ENCODE measurements around the gene MAP3K5.

Gene MAP3K5

DNA sequence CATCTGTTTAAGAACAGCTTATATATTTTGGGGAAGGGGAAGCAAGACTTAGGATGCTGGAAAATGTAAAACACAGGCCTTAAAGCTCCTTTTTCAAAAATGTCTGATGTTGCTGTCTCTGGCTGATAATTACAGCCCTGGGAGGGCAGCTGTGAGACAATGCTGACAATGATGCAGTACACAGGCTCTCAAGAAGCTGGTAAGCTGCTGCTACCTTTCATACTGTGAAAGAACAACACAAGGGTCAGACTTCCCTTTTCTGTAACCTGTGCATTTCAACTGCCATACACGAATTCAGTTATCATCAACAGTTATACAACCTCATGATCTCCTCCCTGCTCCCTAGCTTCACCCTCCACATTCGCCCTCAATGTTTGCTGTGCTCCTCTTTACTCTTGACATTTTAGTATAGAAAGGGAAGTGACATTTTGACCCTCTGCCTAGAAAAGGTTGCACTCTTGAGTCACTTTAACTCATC, 267.3 kb downstream of the MAP3K5 start:
- no peak for DNase-seq (ENCODE audit: low read depth in 3 of 3, low spot score in 1 of 3)

GRCh38 chr6:136524339-136524935, 267.8 kb downstream of the MAP3K5 start:
- no peak for DNase-seq (ENCODE audit: low read depth in 3 of 3, low spot score in 1 of 3)

DNA sequence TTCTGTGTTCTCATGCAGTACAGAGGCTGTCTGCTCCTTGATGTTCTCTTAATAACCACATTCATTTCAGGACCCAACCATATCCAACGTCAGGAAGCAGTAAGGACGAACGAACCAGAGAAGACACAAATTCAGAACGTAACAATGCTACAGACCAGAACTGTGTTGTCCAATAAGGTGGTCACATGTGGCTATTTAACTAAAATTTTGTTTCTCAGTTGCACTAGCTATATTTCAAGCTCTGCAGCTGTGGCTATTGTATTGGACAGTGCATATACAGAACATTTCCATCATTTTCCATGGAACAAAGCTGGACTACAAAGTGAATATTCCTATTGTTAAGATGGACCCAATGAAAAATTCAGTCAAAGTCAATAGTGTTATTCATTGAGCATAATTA, 269.1 kb downstream of the MAP3K5 start:
- no peak for DNase-seq (ENCODE audit: low read depth in 3 of 3, low spot score in 1 of 3)

- DNase-seq (ENCODE audit: low read depth in 3 of 3, low spot score in 1 of 3): no peak
Observed at GRCh38 chr6:136522636-136523035, 269.6 kb downstream of the MAP3K5 start.

GRCh38 chr6:136521911-136522310, 270.4 kb downstream of the MAP3K5 start:
- no peak for DNase-seq (ENCODE audit: low read depth in 3 of 3, low spot score in 1 of 3)

DNA sequence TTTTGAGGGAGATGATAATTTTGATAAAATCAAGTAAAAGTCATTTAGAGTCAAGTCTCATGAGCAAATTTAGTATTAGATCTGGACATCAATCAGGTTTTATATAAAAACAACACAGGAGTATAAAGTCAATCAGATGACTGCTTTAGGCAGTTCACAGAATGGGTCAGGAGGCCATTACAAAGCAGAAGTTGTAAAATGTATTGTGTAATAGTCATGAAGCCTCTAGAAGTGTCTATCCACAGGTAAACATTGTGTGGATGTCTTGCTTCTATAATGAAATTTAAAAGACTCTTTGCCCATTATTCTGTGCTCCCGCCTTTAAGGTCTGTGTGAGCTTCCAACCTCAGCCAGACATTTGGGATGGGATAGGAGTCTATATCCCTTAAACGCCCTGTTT, 270.9 kb downstream of the MAP3K5 start:
- DNase-seq (ENCODE audit: low read depth in 3 of 3, low spot score in 1 of 3): no peak

DNA sequence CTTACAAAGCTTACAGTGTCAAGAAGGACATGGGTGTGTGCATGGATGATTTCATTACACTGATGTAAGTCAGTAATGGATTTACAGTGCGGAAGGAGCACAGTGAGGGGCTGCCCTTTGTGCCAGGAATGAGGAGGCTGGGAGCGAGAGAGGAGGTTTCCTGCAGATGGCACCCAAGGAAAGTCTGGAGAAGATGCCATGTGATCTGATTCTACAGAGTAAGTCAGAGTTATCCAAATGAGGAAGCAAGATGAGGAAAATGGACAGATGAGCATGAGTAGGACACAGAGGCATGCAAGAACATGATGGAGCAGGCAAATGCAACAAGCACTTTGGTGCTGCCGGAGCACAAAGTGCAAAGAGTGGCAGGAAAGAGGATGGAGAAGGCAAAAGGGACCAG, 271.8 kb downstream of the MAP3K5 start:
- no peak for DNase-seq (ENCODE audit: low read depth in 3 of 3, low spot score in 1 of 3)

- DNase-seq (ENCODE audit: low read depth in 3 of 3, low spot score in 1 of 3): no peak
Observed at GRCh38 chr6:136517582-136517981, 274.7 kb downstream of the MAP3K5 start.

- DNase-seq (ENCODE audit: low read depth in 3 of 3, low spot score in 1 of 3): no peak
Observed at GRCh38 chr6:136517002-136517401, 275.3 kb downstream of the MAP3K5 start.

- no peak for DNase-seq (ENCODE audit: low read depth in 3 of 3, low spot score in 1 of 3)
Observed at GRCh38 chr6:136514591-136514990, 277.7 kb downstream of the MAP3K5 start.

GRCh38 chr6:136511926-136512325, 280.4 kb downstream of the MAP3K5 start:
- no peak for DNase-seq (ENCODE audit: low read depth in 3 of 3, low spot score in 1 of 3)

- no peak for DNase-seq (ENCODE audit: low read depth in 3 of 3, low spot score in 1 of 3)
Observed at GRCh38 chr6:136511397-136511796, 280.9 kb downstream of the MAP3K5 start.

DNA sequence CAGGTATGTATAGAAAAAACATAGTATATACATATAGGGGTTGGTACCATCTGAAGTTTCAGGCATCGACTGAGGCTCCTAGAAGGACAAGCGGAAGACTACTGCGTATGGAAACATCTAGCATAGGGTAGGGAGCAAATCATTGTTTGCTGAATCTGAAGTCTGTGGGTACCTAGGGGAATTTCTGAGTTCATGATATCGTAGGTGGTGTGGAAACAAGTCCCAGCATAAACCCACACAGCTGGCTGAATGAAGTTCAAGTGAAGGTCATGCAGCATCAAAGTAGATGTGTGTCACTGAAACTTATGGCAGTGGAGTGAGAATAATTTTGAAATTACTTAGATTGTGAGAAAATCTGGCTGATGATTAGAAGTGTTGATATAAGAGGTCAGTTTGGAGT, 281.5 kb downstream of the MAP3K5 start:
- no peak for DNase-seq (ENCODE audit: low read depth in 3 of 3, low spot score in 1 of 3)

GRCh38 chr6:136510299-136510698, 282.0 kb downstream of the MAP3K5 start:
- no peak for DNase-seq (ENCODE audit: low read depth in 3 of 3, low spot score in 1 of 3)

DNA sequence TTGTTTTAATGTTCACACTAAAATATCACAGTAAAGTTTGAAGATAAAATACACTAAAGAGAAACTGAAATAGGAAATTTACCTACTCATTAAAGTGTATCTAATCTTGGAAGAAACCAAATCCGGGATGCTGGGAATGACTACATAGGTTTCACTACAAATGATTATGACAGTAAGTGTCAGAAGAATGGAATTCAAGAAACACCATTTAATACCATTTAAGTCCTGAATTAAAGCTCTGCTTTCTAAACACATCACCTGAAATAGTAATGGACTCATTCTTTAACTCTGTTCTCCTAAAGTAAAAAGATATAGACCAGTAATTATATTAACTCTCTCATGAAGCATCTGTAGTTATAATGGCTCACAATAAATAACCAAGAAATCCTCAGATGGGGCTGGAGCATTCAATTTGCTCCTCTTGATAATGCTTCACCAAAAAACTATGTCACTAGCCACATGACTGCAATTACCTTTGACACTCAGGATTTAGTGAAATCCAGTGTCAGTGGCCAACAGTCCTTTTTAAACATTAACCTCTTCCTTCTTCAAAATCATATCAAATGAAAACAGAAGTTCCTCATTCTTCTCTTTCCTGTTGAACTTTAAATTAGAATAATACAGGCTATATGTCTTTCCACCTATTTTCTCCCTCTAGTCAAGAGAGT, 283.4 kb downstream of the MAP3K5 start:
- DNase-seq (ENCODE audit: low read depth in 3 of 3, low spot score in 1 of 3): no peak
